Sigmoid colon (tissue), 7 donors: ENCODE data around the gene GYS2. TPM values are rescaled to one million over a fixed set of nuclear protein-coding genes. Genes with fewer than 3 reads are reported as not detected.

ENCODE experiments used
- DNase-seq: peaks from one replicate; pipeline ENCODE4 v3.0.0-alpha.2; 2019
- H3K27ac ChIP-seq, 4 donors: fragments of 200-600 bp; sonication (generic); one replicate each; pipeline ENCODE4 v1.5.1; 2016 to 2019; ENCODE audit warnings: mild to moderate bottlenecking in 1 of 4
- H3K27me3 ChIP-seq, 3 donors: fragments of 200-600 bp; sonication (generic); one replicate each; pipeline ENCODE4 v1.5.1; 2019; ENCODE audit warnings: mild to moderate bottlenecking in 1 of 3
- H3K36me3 ChIP-seq, 4 donors: fragments of 200-600 bp; sonication (generic); one replicate each; pipeline ENCODE4 v1.5.1; 2016 to 2019
- H3K4me1 ChIP-seq, 4 donors: fragments of 200-600 bp; sonication (generic); one replicate each; pipeline ENCODE4 v1.5.1; 2017 to 2019
- H3K4me3 ChIP-seq, 4 donors: fragments of 200-600 bp; sonication (generic); one replicate each; pipeline ENCODE4 v1.5.1; 2017 to 2019; ENCODE audit warnings: mild to moderate bottlenecking in 2 of 4, moderate library complexity in 1 of 4
- H3K9me3 ChIP-seq, 4 donors: fragments of 200-600 bp in 3 of 4; sonication (generic) in 3 of 4; one replicate each; pipeline versions ENCODE4 v1.5.1 to v1.6.1; 2013 to 2019
- EP300 ChIP-seq, 4 donors: sonication (generic); formaldehyde crosslinking; IDR thresholded peaks; one replicate each; pipeline ENCODE4 v1.6.1; 2017; ENCODE audit warnings: antibody characterized with exemption in 4 of 4
- POLR2A ChIP-seq, 2 donors: fragments of 450-650 bp; IDR thresholded peaks; one replicate each; pipeline ENCODE4 v1.6.1; 2016; ENCODE audit warnings: antibody characterized with exemption in 2 of 2, mild to moderate bottlenecking in 2 of 2, moderate library complexity in 2 of 2
- POLR2AphosphoS5 ChIP-seq, 4 donors: sonication (generic); formaldehyde crosslinking; IDR thresholded peaks; one replicate each; pipeline ENCODE4 v1.6.1; 2017; ENCODE audit warnings: antibody characterized with exemption in 4 of 4
- WGBS, 2 donors: extraction: QIAGEN DNeasy Blood & Tissue Kit; methylation state at CpG; one replicate each; pipeline ENCODE4 v1.1.7; 2013; 5-methylcytosine and 5-hydroxymethylcytosine counted together
- intact Hi-C: fragments of 100-400 bp; cut with DNase I; formaldehyde crosslinking; loops from one replicate; pipeline ENCODE4 v1.15.1; 2023
- polyA plus RNA-seq, 3 donors: library from polyadenylated mRNA; stranded (reverse); fragments of 200-250 nt; gene quantifications; one replicate each; pipeline ENCODE4 v1.2.3, GENCODE V29; 2013
- total RNA-seq, 4 donors: library from RNA; depleted of rRNA; stranded (reverse); fragments of >200 nt; gene quantifications; one replicate each; pipeline ENCODE4 v1.1.0, GENCODE V29; 2016
- TF ChIP-seq, protein P1 (sequence below), 4 experiments: fragments of 450-650 bp in 3 of 4; fragments of 200-600 bp in 1 of 4; IDR thresholded peaks; one replicate each; pipeline ENCODE4 v1.5.1; 2016 to 2019; ENCODE audit warnings: antibody characterized with exemption in 4 of 4, mild to moderate bottlenecking in 3 of 4, moderate library complexity in 2 of 4
- donor health status: healthy with polysubstance abuse.
- donor health status: Bipolar disorder and iron deficiency.
- donor health status: healthy.

GYS2 gene
- total and polyA plus RNA-seq, 7 donors = 0.27 TPM; not detected in 6

DNA sequence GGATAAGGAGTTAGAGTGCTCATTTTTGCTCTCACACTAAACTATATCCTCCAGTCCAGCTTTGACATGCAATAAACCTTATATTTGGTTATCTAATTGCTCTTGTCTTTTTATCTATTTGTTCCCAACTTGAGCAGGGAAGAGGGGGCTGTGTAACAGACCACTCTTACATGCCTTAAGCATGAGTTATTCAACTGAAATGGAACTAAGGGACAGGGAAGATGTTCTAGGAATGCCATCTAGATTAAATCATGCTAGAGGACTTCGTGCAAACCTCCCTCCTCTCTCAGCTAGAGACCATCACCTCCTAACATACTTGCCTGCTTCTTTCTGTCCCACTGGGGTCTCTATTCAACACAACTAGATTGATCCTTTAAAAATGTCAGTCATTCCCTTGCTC lies 57.9 kb downstream of the GYS2 start:
- no peaks in the 10 kb centered on the region for H3K36me3 ChIP-seq
- 0 to 39% methylated on average over 1 of the region's 1 CpG for WGBS, 2 donors
- H3K4me3 ChIP-seq = no peak overlapping the region
- no peaks in the 10 kb centered on the region for H3K27me3 ChIP-seq
- intact Hi-C loops = no loop called here
- H3K27ac ChIP-seq = no peak overlapping the region
- H3K9me3 ChIP-seq = no peaks in the 10 kb centered on the region
- DNase-seq = no peak
- TF ChIP-seq, protein P1, sequence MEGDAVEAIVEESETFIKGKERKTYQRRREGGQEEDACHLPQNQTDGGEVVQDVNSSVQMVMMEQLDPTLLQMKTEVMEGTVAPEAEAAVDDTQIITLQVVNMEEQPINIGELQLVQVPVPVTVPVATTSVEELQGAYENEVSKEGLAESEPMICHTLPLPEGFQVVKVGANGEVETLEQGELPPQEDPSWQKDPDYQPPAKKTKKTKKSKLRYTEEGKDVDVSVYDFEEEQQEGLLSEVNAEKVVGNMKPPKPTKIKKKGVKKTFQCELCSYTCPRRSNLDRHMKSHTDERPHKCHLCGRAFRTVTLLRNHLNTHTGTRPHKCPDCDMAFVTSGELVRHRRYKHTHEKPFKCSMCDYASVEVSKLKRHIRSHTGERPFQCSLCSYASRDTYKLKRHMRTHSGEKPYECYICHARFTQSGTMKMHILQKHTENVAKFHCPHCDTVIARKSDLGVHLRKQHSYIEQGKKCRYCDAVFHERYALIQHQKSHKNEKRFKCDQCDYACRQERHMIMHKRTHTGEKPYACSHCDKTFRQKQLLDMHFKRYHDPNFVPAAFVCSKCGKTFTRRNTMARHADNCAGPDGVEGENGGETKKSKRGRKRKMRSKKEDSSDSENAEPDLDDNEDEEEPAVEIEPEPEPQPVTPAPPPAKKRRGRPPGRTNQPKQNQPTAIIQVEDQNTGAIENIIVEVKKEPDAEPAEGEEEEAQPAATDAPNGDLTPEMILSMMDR (IDR thresholded peaks at IDR 0.05) = no peak
- TF ChIP-seq EP300 (IDR thresholded peaks at IDR 0.05) (no peak), POLR2AphosphoS5 (IDR thresholded peaks at IDR 0.05) (no peak), POLR2A (IDR thresholded peaks at IDR 0.05) (no peak)
- peaks cover 0 to 3% (median 0%) of the 10 kb centered on the region in 4 donors for H3K4me1 ChIP-seq

DNA sequence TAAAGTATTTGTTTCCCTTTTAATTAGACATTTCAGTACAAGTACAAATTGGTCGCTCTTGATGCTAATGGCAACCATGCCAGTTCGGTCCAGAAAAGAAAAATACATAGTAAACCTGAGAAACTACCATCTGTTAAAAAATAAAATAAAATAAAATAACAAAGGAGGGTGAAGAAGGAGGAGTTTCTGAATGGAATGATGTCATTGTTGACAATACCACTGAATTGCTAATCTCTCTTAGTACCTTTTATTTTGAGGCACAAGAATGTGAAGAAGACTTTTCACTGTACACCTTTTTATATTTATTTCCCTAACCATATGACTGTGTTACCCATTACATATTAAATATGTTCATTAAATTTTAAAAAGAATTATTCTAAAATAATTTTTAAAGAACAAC lies 59.1 kb downstream of the GYS2 start:
- WGBS, 2 donors = 90 to 91% methylated on average over 2 of the region's 2 CpGs

DNA sequence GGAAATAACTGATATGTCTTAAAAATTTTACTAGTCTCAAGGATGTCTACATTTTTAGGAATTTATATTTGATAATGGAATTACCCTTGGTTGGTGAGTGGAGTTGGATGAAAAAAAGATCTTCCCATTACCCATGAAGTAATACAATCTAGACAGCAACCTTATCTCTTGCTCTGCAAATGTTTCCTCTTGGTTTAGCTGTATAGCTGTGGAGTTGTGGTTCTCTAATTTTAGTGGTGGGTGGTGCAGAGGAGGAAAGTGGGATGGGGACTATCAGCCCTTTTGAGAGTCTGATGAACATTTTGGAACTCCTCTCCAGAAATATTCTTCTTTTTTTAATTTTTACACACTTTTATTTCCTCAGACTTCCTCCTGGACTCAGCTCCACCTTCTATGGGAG lies 61.5 kb downstream of the GYS2 start:
- intact Hi-C loops = no loop called here
- Histone ChIP-seq H3K4me3 (no peak overlapping the region), H3K27ac (no peak overlapping the region), H3K36me3 (no peaks in the 10 kb centered on the region), H3K27me3 (no peaks in the 10 kb centered on the region), H3K9me3 (no peaks in the 10 kb centered on the region), H3K4me1 (no peaks in the 10 kb centered on the region)
- no peak for TF ChIP-seq EP300 (IDR thresholded peaks at IDR 0.05)
- TF ChIP-seq POLR2AphosphoS5 (IDR thresholded peaks at IDR 0.05) = no peak
- TF ChIP-seq POLR2A (IDR thresholded peaks at IDR 0.05) = no peak
- TF ChIP-seq, protein P1 (IDR thresholded peaks at IDR 0.05) = no peak
- no peak for DNase-seq

More for the DNA sequence above, 59.1 kb downstream of the GYS2 start:
- TF ChIP-seq POLR2AphosphoS5 (IDR thresholded peaks at IDR 0.05) (no peak), EP300 (IDR thresholded peaks at IDR 0.05) (no peak), POLR2A (IDR thresholded peaks at IDR 0.05) (no peak)
- TF ChIP-seq, protein P1 (IDR thresholded peaks at IDR 0.05) = no peak
- no peak for DNase-seq
- Histone ChIP-seq H3K27me3 (no peaks in the 10 kb centered on the region), H3K4me1 (no peaks in the 10 kb centered on the region), H3K27ac (no peak overlapping the region), H3K4me3 (no peak overlapping the region), H3K36me3 (no peaks in the 10 kb centered on the region), H3K9me3 (no peaks in the 10 kb centered on the region)
- intact Hi-C loops = no loop called here

DNA sequence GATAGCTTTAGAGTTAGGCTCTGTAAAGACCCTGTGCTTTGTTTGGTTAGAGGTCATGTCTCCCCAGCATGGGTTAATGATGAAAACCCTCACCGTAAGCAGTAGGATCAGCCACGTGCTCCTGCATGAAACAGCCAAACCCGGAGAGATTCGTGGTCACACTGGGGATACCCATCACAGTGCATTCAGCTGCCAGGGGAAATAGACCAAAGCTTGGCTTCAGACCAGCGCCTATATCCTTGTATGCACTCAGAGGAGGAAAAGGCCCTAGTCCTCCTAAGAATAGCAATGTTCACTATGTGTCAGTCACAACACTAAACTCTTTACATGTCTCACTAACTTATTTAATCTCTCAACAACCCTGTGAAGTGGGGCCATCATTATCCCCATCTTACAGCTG lies 62.2 kb downstream of the GYS2 start:
- TF ChIP-seq POLR2AphosphoS5 (IDR thresholded peaks at IDR 0.05) (no peak), POLR2A (IDR thresholded peaks at IDR 0.05) (no peak), EP300 (IDR thresholded peaks at IDR 0.05) (no peak)
- TF ChIP-seq, protein P1 (IDR thresholded peaks at IDR 0.05) = no peak

DNA sequence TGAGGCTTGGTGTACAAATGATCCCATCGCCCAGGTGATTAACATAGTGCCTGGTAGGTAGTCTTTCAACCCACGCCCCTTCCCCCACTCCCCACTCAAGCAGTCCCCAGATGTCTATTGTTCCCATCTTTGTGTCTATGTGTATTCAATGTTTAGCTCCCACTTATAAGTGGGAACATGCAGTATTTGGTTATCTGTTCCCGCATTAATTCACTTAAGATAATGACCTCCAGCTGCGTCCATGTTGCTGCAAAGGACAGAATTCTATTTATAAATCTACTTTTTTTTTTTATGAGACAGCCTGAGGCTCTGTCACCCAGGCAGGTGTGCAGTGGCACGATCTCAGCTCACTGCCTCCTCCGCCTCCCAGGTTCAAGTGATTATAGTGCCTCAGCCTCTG lies 62.9 kb downstream of the GYS2 start:
- intact Hi-C loops = no loop called here
- 78 to 85% methylated on average over 6 of the region's 6 CpGs for WGBS, 2 donors
- TF ChIP-seq POLR2AphosphoS5 (IDR thresholded peaks at IDR 0.05) = no peak
- TF ChIP-seq EP300 (IDR thresholded peaks at IDR 0.05) = no peak
- TF ChIP-seq, protein P1 (IDR thresholded peaks at IDR 0.05) = no peak
- TF ChIP-seq POLR2A (IDR thresholded peaks at IDR 0.05) = no peak

More for the DNA sequence above, 62.2 kb downstream of the GYS2 start:
- Histone ChIP-seq H3K4me3 (no peak overlapping the region), H3K9me3 (no peaks in the 10 kb centered on the region), H3K27me3 (no peaks in the 10 kb centered on the region), H3K36me3 (no peaks in the 10 kb centered on the region), H3K27ac (no peak overlapping the region), H3K4me1 (no peaks in the 10 kb centered on the region)
- DNase-seq = no peak
- WGBS, 2 donors = 46 to 75% methylated on average over 5 of the region's 5 CpGs
- intact Hi-C loops = no loop called here

More for the DNA sequence above, 62.9 kb downstream of the GYS2 start:
- Histone ChIP-seq H3K36me3 (no peaks in the 10 kb centered on the region), H3K27ac (no peak overlapping the region), H3K9me3 (no peaks in the 10 kb centered on the region), H3K4me1 (no peaks in the 10 kb centered on the region), H3K4me3 (no peak overlapping the region), H3K27me3 (no peaks in the 10 kb centered on the region)
- no peak for DNase-seq
